ENCODE results near the gene SLC7A6.
"Not testable (repeated sequence)": the region's sequence is repeated elsewhere in the genome, so short reads cannot be mapped to it uniquely, and the experiment has no call there.

SLC7A6 gene

GRCh38 chr16:68283801-68284598 lies 19.7 kb downstream of the SLC7A6 start:
- no peak for DNase-seq (ENCODE audit: low read depth in 2 of 2)

- DNase-seq (ENCODE audit: low read depth in 2 of 2), result no peak
Measured at GRCh38 chr16:68284847-68285246, 20.5 kb downstream of the SLC7A6 start.

DNA sequence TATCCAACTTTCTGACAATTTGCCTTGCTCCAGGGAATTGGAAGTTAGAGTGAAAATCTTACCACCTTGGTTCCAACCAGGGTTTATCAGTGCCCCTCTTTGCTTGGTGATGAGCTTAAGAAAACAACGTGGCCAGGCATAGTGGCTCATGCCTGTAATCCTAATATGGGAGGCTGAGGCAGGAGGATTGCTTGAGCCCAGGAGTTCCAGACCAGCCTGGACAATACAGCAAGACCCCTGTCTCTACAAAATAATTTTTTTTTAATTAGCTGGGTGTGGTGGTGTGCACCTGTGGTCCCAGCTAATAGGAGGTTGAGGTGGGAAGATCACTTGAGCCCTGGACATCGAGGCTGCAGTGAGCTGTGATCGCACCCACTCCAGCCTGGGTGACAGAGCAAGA lies 21.4 kb downstream of the SLC7A6 start:
- DNase-seq (ENCODE audit: low read depth in 2 of 2), result no peak

GRCh38 chr16:68286153-68287074 lies 22.1 kb downstream of the SLC7A6 start:
- no peak for DNase-seq (ENCODE audit: low read depth in 2 of 2)

DNA sequence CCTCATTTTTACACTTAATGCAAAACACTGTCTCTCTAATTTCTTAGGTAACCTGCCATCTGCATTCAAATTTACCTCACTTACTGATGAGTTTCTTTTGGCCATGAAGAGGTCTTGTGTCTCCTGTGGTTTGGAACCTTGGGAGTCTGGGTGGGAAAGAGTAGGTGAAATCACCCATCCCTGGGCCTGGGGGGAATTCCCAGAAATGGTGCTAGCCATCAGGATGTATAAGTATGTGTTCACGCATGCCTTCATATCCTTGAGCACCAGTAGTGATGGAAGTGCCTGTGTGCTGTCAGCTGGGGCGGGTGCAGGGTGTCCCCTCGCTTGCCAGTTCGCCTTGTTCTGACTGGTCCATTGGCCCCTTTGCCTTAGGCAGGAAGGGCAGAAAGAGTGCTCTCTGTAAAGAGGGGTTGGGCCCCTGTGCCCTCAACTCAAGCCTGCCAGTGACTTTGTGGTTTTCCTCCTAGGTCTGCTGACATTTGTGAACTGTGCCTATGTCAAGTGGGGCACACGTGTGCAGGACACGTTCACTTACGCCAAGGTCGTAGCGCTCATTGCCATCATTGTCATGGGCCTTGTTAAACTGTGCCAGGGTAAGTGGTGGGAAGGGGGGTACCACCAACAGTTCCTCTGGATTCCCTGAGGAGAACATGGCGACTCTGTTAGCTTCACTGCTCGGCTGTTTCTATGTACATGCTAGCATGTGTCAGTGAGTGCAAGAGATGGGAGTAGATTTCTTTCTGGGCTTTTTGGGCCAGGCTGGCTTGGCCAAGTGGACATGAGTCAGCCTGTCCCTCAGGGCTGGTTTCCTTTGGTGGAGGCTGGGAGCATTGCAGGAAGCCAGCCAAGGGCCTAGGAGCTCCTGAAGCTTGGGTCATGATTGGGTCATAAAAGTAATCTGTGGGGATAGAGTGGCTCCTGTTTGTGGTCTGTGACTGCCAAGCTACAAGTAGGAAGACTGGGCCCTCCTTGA lies 23.2 kb downstream of the SLC7A6 start:
- DNase-seq (ENCODE audit: low read depth in 2 of 2), result no peak

DNA sequence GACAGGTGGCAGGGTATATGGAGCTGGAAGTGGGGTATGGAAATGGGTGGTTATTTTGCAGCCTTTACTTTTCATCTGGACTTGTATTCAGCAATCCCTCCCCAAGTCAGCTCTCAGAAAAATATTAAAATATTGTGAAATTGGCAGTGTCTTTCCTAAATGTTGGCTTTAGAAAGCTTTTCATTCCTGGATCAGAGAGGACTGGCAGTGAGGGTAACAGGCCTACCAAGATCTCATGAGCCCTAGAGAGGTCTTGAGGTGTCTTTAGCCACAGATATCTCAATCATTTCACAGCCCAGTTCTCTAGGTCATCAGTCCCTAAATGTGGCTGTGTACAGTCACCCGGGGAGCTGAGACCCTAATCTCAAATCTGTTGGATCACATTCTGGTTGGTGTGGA lies 23.9 kb downstream of the SLC7A6 start:
- DNase-seq (ENCODE audit: low read depth in 2 of 2), result no peak

- DNase-seq (ENCODE audit: low read depth in 2 of 2), result not testable (repeated sequence)
Measured at GRCh38 chr16:68288796-68289195, 24.5 kb downstream of the SLC7A6 start.

DNA sequence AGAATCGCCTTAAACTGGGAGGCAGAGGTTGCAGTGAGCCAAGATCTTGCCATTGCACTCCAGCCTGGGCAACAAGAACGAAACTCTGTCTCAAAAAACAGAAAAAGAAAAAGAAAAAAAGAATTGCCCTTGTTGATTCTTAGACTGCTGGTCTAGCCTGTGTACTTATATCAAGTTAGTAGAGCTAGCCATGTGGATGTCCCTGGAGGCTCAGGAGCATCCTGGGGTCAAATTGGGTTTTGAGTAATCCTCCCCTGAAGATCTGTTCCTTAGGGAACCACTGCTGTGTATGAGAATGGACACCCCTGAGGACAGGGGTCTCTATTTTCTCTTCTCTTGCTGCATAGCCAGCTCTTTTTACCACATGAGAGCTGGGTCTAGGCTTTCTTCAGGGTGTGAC lies 24.9 kb downstream of the SLC7A6 start:
- DNase-seq (ENCODE audit: low read depth in 2 of 2), result no peak

GRCh38 chr16:68289621-68290329 lies 25.4 kb downstream of the SLC7A6 start:
- peak in 1 of 2 donors; percentile 29 for DNase-seq (ENCODE audit: low read depth in 2 of 2)

DNA sequence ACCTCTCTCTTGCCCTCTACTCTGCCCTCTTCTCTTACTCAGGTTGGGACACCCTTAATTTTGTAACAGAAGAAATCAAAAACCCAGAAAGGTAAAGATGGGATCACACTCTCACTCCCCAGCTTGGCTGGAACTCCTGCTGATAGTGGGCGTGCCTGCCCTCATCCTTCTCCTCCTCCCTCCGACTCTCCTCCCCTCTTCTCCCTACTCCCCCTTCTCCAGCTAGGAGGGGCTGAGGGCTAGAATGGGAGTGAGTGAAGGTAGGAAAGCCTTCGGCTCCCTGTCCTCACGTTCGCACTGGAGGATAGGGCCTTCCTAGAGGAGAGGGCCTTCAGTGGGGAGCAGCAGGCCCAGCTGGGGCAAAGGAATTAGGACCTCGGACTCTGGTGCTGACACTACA lies 26.1 kb downstream of the SLC7A6 start:
- no peak for DNase-seq (ENCODE audit: low read depth in 2 of 2)

- no peak for DNase-seq (ENCODE audit: low read depth in 2 of 2)
Measured at GRCh38 chr16:68291227-68291626, 26.9 kb downstream of the SLC7A6 start.

DNA sequence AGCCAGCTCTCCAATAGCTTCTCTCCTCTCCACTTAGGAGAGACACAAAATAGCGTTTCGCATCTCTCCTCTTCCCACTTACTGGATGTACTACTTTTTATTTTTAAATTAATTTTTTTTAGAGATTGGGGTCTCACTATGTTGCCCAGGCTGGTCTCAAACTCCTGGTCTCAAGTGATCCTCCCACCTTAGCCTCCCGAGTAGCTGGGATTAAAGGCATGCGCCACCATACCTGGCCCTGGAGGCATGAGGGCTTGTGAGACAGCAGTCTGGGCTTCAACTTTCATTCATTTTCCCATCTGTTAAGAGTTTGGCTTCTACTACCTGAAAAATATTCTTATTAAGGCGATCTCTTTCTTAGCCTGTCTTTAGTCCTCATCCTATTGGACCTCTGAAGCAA lies 28.1 kb downstream of the SLC7A6 start:
- no peak for DNase-seq (ENCODE audit: low read depth in 2 of 2)

DNA sequence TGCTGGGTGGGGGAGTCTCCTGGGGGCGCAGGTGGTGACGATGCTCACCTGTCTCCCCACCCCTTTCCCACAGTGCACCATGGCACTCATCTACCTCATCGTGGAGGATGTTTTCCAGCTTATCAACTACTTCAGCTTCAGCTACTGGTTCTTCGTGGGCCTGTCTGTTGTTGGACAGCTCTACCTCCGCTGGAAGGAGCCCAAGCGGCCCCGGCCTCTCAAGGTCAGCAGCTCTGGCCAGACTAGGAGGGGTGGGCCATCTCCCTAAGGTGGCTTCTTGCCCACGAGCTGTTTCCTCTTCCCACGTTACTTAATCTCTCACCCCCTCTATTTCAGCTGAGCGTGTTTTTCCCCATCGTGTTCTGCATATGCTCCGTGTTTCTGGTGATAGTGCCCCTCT lies 32.0 kb downstream of the SLC7A6 start:
- no peak for DNase-seq (ENCODE audit: low read depth in 2 of 2)

- DNase-seq (ENCODE audit: low read depth in 2 of 2), result no peak
Measured at GRCh38 chr16:68296693-68297092, 32.4 kb downstream of the SLC7A6 start.

DNA sequence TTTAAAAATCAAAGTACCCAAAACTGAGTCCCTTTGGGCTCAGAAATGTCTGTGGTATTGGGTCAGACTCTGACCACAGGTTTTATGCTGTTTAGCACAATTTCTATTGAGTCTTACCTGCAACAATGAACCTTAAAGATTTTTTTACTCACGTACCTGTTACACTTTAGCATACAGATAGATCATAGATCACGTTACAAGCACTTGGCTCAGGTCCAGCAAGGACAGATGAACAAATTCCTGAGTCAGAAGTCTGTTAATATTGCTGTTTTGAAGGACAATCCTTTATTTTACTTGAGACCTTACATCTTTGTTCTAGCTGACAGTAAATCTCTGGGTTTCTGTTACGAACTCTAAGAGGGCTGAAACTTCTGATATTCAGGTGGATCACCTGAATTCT lies 33.6 kb downstream of the SLC7A6 start:
- no peak for DNase-seq (ENCODE audit: low read depth in 2 of 2)

DNA sequence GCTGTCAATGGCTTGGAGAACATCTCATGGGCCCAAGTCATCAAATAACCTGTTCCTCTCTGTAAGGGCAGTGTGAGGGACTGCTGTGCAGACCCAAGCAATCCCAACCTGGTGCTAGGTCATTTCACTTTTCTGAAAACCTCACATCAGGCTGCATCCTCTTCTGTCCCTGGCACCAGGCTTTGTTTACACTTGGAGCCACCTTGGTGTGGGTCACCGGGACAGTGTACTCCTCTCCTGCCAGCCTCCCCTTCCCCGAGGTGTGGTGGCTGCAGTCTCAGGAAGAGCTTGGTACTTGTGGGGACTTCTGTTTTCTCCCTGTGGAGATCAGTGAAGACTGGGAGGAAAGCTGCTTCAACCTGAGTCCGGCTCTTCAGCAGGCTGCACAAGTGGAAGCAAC lies 34.0 kb downstream of the SLC7A6 start:
- DNase-seq (ENCODE audit: low read depth in 2 of 2), result no peak

- DNase-seq (ENCODE audit: low read depth in 2 of 2), result no peak
Measured at GRCh38 chr16:68298907-68299561, 34.7 kb downstream of the SLC7A6 start.

DNA sequence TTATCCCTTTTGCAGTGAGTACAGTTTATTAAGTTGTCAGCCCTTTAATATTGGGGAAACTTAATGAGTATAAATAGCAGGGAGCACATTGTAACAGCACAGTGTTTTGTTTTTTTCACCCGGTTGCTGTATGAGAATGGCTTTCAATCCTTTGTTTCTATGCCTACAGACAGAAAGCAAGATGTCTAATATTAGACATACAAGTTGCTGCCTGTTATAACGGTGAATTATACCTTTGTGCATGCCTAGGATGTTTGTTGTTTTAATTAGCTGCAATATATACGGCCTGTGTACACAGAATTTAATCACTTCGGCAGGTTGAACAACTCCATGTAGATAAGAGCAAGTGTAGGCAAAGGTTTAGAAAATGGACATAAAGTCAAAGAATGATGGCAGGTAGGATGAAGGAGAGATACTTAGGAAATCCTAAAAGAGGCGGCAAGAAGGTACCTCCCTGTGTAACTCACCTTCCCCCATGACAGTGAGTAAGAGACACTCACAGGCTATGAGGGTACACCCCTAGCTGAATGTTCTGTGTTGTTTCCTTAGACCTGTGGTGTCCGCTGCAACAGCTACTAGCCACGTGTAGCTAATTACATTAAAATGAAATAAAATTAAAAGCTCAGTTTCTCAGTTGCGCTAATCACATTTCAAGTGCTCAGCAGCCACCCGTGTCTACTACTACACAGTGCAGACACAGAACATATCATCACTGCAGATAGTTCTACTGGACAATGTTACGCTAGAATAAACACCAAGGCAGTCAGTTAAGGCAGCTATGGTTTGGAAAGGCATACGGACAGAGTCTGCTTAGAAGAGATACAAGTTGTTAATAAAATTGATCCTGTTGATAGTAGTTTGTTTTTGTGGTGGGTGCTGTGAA lies 35.5 kb downstream of the SLC7A6 start:
- DNase-seq (ENCODE audit: low read depth in 2 of 2), result no peak

DNA sequence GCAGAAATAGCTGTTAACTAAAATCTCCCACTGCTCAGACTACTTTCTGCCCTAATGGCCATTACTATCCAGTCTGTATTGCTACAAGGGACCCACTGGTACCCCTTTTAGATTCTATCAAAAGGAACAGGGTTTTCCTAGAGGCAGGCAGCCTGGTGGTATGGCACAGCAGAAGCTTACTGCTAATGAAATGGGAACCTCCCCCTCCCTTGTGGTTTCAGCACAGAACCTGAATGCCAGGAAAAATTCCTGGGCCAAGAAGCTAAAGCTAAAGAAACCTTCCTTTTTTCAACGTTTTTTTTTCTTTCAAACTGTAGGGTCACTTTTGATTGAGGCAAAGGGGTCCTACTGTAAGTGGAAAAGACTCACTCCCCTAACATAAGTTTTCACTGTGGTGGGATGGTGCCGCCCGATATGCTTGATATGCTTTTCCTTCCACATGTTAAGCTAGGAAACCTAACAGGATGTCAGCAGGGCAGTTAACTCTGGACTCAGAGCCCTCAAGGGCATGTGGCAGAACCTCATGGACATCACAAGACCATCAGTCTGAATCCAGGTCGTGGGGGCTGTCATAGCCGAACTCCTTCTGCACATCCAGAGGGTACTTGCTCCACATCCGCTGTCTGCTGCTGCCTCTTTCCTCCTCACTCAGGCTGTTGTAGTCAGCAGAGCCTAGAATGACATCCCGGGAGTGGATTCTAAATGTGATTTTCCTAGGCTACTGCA lies 36.6 kb downstream of the SLC7A6 start:
- no peak for DNase-seq (ENCODE audit: low read depth in 2 of 2)
